Stimulated activated CD8-positive, alpha-beta memory T cell treated with anti-CD3 and anti-CD28 coated beads, Interleukin-15, amount 100 ng/mL, for 48 hours (primary cell): Measurements from ENCODE around the gene PDZK1IP1.

ENCODE experiments used
- DNase-seq, 2 donors: peaks; one replicate each; pipeline ENCODE4 v3.0.0-alpha.2; 2020; ENCODE audit warnings: low read depth in 2 of 2

The PDZK1IP1 gene, protein sequence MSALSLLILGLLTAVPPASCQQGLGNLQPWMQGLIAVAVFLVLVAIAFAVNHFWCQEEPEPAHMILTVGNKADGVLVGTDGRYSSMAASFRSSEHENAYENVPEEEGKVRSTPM

GRCh38 chr1:47189844-47190508 is at the start of gene PDZK1IP1:
Gene PDZK1IP1 (minus strand): TSS chr1:47190036. CDS start chr1:47189932, 104 bp downstream.
- no peak for DNase-seq

DNA sequence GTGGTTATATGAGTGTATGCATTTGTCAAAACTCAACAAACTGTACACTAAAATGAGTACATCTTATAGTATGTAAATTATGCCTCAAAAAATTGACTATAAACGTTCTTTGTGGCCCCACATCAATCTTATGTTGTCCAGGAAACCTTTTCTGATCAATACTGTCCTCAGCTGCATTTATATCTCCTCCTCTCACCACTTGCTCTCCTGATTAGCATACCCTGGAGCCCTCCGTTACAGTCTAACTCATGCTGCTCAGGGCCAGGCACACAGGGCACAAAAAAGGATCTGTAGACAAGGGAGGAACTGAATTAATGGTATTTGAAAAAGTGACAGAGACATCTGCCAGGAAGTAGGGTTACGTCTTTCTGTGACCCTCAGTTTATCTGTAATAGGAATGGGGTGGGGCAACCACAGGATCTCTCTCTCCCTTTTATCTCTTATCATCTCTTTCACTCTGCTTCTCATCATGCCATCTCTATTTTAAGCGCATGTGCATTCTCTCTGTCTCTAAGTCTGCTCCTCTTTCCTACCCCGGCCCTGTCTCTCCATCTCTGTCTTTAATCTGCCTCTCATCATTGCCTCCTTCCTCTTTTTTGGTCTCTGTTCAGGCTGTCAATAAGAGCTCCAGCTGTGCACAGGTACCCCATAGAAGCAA is 49.2 kb upstream of the PDZK1IP1 start:
- DNase-seq = no peak

DNA sequence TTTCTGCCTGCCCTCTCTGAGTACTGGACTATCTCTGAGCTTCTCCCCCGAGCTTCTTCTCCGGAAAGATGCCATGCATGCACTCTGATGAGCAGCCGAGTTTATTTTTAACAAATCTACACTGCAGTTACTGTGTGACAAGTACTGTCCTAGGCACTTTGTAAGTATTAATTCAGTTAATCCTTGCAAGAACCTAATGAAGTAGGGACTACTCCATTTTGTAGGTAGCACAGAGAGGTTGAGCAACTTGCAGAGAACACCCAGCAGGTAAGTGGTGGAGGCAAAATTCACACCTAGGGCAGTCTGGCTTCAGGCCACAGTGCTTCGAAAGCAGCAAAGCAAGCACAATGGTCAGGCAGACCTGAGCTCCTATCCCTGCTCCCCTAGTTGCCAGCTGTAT is 46.0 kb upstream of the PDZK1IP1 start:
- DNase-seq = no peak

GRCh38 chr1:47235241-47235681 is 45.4 kb upstream of the PDZK1IP1 start:
- no peak for DNase-seq

DNA sequence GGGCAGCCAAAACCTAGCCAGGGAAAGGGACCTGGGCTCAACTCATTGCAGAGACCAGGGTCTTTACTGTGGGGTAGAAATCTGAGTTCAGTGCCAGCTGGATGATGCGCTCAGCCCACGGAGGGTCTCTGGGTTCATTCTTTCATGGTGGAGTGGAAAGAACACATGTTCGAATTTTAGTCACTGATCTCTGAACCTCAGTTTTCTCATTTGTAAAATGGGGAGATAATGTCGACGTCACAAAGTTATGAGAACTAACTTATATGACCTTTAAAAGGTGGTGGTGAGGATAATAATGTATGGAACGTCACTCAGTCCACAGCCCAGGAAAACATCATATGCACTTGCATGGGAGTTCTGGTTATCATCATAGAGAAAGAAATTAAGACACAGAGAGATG is 43.4 kb upstream of the PDZK1IP1 start:
- no peak for DNase-seq

DNA sequence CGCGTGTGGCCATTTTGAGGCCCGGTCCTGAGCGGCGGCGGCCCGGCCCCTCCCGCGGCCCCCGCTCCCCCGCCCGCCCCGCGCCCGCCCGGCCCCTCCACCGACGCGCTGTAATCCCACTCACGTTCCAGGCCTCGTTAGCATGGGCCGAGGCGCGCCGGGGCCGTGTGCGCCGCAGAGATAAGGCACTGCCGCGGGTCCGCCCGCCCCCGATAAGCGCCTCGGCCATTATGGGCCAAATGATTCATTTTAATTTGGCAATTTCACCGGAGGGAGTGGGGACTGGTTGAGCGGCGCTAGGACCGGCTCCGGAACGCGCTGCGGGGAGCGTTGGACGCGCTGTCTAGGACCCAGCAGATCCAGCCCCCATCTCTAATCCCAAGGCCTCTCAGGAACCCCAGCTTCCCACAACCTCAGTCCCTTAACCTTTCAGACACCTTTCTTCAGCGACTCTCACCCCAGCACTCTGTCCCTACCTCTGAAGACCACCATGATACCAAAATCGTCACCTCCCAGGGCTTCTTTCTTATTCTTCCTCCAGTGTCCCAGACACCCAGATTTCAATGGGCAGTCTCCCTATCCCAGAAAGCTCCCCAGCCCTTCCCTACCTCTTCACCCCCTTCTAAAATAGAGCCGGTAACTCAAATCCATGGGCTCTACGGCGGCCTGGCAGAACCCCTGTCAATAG is 42.5 kb upstream of the PDZK1IP1 start, which contains the start of gene TAL1:
TSS of gene TAL1 (minus strand) at position 39 of the 688 bp plus-strand sequence. CDS start 6,337 bp downstream, outside the sequence.
- no peak for DNase-seq

GRCh38 chr1:47231301-47232186 is 41.7 kb upstream of the PDZK1IP1 start:
- DNase-seq = no peak

GRCh38 chr1:47230692-47231300 is 41.0 kb upstream of the PDZK1IP1 start:
- DNase-seq = no peak

DNA sequence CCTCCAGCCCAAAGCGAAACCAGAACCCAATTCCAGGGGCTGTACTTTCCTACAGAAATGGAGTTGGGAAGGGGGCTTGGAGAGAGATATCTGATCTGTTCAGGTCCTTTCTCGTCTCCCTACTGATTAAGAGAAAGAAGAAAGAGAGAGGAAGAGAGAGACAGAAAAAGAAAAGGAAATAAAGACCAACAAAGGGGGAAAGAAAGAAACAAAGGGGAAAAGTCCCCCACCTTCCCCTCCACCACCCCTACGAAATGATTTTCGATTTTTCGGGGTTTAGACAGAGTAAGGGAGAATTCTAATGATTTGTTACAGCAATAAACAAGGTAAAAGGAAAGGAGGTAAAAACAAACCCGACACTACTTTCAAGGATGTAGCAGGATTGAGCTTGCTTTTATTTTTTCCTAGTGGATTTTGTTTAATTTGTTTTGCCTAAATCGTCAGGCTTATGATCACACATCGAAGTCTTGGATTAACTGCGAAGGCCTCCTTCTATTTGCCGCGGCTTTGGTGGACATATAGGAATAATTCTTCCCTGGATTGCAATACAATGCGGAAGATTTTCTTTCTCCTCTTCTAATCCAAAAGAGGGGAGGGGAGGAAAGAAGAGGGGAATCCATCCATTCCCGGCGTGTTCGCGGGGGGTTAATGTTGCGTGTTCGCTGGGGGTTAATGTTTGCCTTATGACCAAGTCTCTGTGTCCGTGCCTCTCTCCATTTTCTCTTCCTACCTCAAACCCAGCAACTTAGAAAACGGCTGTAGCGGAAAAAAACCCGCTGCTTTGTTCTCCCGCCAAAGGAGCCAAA is 40.3 kb upstream of the PDZK1IP1 start:
- no peak for DNase-seq

- no peak for DNase-seq
Measured at GRCh38 chr1:47229031-47229885, 39.4 kb upstream of the PDZK1IP1 start.

GRCh38 chr1:47228644-47229030 is 38.8 kb upstream of the PDZK1IP1 start:
- no peak for DNase-seq

DNA sequence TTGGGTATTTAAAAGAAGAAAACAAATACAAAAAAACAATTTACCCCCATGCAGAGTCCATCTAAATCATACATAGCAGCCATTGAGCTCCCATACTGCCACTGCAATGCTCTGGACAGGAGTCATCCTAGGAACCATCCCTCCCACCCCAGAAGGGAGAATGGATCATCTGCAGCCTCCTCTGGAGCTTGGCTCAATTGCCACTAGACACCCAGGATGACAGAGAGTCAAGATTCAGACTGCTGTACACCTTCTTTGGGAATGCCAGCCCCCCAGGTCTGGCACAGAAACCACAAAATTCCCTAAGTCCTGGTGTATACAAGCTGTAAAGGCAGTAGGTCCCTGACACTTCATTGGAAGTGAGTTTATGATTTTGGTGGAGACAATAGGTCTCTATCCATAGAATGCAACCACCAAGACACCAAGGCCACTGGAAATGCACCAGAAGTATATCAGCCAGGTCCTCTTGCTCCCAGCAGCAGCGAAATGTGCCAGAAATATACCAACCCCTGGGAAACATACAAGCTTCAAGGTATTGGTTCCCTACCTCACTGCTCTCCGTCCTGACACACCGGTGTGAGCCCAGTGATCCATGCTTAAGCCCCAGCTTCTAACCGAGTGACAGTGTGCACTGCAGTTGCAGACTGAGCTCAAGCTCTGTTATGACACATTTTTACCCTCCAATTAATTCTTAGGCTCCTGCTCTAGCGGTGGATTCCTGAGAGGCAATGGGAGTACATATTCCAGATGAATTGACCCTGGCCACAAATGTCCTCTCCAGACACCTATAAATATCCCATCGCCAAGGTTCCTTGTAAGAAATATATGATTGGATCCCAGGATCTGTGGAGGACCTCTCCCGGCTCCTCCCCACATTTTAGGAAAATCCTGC is 37.8 kb upstream of the PDZK1IP1 start:
- no peak for DNase-seq

DNA sequence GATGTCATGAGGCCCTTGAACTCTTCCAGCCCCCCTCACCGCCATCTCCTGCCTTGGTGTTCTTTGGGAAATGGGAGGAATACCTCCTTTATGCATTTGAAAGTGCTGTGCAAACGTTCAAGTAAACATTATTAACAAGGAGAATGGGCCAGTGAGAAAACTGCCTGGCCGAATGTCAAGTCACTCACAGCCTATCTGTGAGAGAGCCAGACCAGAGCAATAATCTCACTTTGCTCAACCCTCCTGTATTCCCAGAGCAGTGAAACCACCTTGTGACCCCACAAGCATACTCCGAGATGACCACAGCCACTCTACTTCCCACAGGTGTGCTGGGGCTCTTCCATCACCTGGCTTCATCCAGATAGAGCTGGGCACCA is 37.0 kb upstream of the PDZK1IP1 start:
- DNase-seq = no peak

GRCh38 chr1:47226121-47226838 is 36.4 kb upstream of the PDZK1IP1 start:
- DNase-seq = no peak

- no peak for DNase-seq
Measured at GRCh38 chr1:47225430-47226100, 35.7 kb upstream of the PDZK1IP1 start.

DNA sequence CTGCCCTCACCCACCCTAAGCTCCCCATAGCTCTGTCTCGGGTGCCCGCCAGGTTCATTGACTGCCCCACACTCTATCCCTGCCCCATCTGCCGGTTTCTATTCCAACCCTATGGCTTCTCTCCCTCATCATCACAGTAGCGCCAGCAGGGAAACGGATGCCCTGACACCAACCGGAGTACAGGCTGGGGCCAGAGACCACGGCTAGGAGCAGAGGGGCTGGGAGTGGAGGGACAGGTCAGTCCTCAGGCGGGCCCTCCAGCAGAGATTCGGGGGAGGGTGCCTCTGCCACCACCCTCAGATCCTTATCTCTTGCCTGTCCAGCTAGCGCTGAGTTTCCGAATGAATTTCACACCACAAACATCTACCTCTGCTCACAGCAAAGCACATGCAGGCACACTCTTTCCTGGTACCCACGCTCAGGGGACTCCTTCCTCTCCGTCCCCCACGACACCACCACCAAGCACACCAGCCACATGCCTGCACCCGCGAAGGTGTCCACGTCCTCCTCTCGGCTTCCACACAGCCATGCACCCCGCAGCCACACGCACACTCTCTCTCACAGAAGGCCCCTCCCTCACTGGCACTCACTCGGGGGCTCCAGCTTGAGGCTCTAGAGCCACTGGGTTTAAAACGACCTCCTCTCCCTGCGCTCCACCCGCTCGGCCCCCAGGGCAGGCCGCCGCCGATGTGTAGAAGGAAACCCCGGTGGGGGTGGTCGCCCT is 35.0 kb upstream of the PDZK1IP1 start:
- no peak for DNase-seq
